Natural killer cell (primary cell): ENCODE results near the gene CPS1. TPM values are rescaled to one million over a fixed set of nuclear protein-coding genes. Genes with fewer than 3 reads are reported as not detected.

Experiments used
- ATAC-seq, 3 donors: fragments of 150-1000 bp in 2 of 3; fragments of 200-7000 bp in 1 of 3; cut with Tn5 transposase; 1 replicate in 1 of 3; 2 replicates in 2 of 3; pipeline ENCODE4 v1.10.0; 2021; ENCODE audit warnings: mild to moderate bottlenecking in 2 of 3, moderate library complexity in 2 of 3
- DNase-seq, 2 donors: peaks; one replicate each; pipeline versions ENCODE4 v3.0.0 to v3.0.0-alpha.2; 2013 to 2021; ENCODE audit warnings: mixed read lengths in 1 of 2
- H3K27ac ChIP-seq: one replicate; pipeline ENCODE4 v1.5.1; 2013; ENCODE audit warnings: mild to moderate bottlenecking, low read length
- H3K27me3 ChIP-seq: one replicate; pipeline ENCODE4 v1.6.1; 2013; ENCODE audit warnings: low read length; ENCODE audit not compliant: control insufficient read depth, insufficient read depth
- H3K36me3 ChIP-seq: one replicate; pipeline ENCODE4 v1.6.1; 2013; ENCODE audit warnings: low read length; ENCODE audit not compliant: control insufficient read depth, insufficient read depth
- H3K4me1 ChIP-seq: one replicate; pipeline ENCODE4 v1.6.1; 2013; ENCODE audit warnings: low read length; ENCODE audit not compliant: control insufficient read depth, insufficient read depth
- H3K4me3 ChIP-seq: one replicate; pipeline ENCODE4 v1.5.1; 2013; ENCODE audit warnings: low read length
- H3K9me3 ChIP-seq: one replicate; pipeline ENCODE4 v1.6.1; 2013; ENCODE audit warnings: low read length; ENCODE audit not compliant: control insufficient read depth, insufficient read depth
- H3K27ac Mint-ChIP-seq, 2 donors: one replicate each; pipeline ENCODE4 v1.8.0; 2022; ENCODE audit warnings: mild to moderate bottlenecking in 2 of 2, mixed read lengths in 2 of 2, moderate library complexity in 1 of 2
- H3K27me3 Mint-ChIP-seq, 2 donors: one replicate each; pipeline ENCODE4 v1.8.0; 2022; ENCODE audit warnings: low read depth in 2 of 2, mixed read lengths in 2 of 2
- H3K36me3 Mint-ChIP-seq: one replicate; pipeline ENCODE4 v1.8.0; 2022; ENCODE audit warnings: mixed read lengths
- H3K4me1 Mint-ChIP-seq, 2 donors: one replicate each; pipeline ENCODE4 v1.8.0; 2022; ENCODE audit warnings: mixed read lengths in 2 of 2
- H3K4me3 Mint-ChIP-seq: one replicate; pipeline ENCODE4 v1.8.0; 2022; ENCODE audit warnings: mild to moderate bottlenecking, moderate library complexity, mixed read lengths
- H3K9me3 Mint-ChIP-seq, 2 donors: one replicate each; pipeline ENCODE4 v1.8.0; 2022; ENCODE audit warnings: mixed read lengths in 2 of 2
- WGBS: methylation state at CpG from one replicate; pipeline ENCODE4 v1.1.7; 2013; ENCODE audit warnings: missing lambda C conversion rate; ENCODE audit not compliant: insufficient coverage; 5-methylcytosine and 5-hydroxymethylcytosine counted together
- intact Hi-C: fragments of 100-400 bp; cut with micrococcal nuclease; formaldehyde crosslinking; loops from one replicate; pipeline ENCODE4 v1.14.2; 2022
- total RNA-seq, 4 donors: library from RNA; stranded (reverse); fragments of 120-200 nt in 1 of 4; gene quantifications; one replicate each; pipeline versions ENCODE4 v1.2.3 to v1.2.4, GENCODE V29; 2013 to 2022
- TF ChIP-seq, protein P1 (sequence below): fragments of 200-600 bp; IDR thresholded peaks from one replicate; pipeline ENCODE4 v1.8.0; 2022; ENCODE audit warnings: antibody characterized with exemption

The CPS1 gene
- total RNA-seq, 3 donors from 2014 or later (not counting 1 experiment from before 2014, with no cell fraction given) = 1.3 TPM; not detected in 2

- Histone ChIP-seq H3K27me3 (peaks cover 2% of the 10 kb centered on the region), H3K27ac (no peak overlapping the region), H3K9me3 (no peaks in the 10 kb centered on the region), H3K4me3 (no peak overlapping the region), H3K36me3 (no peaks in the 10 kb centered on the region), H3K4me1 (no peaks in the 10 kb centered on the region)
- Mint-ChIP-seq H3K4me3 (no peak overlapping the region), H3K4me1 (no peaks in the 10 kb centered on the region), H3K36me3 (no peaks in the 10 kb centered on the region), H3K27ac (no peak overlapping the region), H3K27me3 (no peaks in the 10 kb centered on the region), H3K9me3 (peaks cover 3 to 4% of the 10 kb centered on the region in 2 donors)
- TF ChIP-seq, protein P1, sequence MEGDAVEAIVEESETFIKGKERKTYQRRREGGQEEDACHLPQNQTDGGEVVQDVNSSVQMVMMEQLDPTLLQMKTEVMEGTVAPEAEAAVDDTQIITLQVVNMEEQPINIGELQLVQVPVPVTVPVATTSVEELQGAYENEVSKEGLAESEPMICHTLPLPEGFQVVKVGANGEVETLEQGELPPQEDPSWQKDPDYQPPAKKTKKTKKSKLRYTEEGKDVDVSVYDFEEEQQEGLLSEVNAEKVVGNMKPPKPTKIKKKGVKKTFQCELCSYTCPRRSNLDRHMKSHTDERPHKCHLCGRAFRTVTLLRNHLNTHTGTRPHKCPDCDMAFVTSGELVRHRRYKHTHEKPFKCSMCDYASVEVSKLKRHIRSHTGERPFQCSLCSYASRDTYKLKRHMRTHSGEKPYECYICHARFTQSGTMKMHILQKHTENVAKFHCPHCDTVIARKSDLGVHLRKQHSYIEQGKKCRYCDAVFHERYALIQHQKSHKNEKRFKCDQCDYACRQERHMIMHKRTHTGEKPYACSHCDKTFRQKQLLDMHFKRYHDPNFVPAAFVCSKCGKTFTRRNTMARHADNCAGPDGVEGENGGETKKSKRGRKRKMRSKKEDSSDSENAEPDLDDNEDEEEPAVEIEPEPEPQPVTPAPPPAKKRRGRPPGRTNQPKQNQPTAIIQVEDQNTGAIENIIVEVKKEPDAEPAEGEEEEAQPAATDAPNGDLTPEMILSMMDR = no peak
- 96% methylated on average over 1 of the region's 1 CpG for WGBS
- no peak for DNase-seq
- ATAC-seq = no peak
- intact Hi-C loops = no loop called here
These were observed 21.5 kb upstream of the CPS1 start for GRCh38 chr2:210534879-210535278.

DNA sequence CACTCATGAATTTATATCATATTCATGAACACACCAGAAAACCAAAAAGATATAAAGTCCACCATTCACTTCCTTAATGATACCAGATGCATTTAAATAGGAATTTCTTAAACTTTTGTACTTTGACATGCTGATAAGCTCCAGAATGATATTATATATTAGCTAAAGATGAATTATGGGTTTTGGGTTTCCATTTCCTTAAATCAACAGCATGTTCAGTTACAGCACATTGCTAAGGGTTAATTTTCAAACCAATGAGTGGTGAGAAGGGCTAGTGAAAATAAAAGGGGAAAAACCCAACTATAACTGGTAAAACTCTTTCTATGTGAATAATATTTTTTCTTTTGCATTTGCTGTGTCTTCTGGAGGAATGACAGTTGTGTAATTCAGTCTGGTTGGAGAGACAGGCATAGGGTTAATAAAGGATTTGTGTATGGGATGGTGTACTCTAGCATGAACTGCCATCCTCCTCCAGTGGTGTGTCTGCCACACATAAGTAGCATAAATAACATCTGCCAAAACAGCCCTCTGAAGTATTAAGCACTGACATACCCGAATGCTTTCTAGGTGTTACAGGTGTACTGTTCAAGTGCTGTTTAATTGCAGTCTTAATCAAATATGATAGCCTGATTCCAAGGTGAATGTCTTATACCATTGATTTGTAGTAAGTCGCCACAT is 19.3 kb upstream of the CPS1 start:
- H3K4me3 Mint-ChIP-seq = no peak overlapping the region
- Histone ChIP-seq H3K4me1 (no peaks in the 10 kb centered on the region), H3K27ac (no peak overlapping the region), H3K9me3 (no peaks in the 10 kb centered on the region), H3K4me3 (no peak overlapping the region), H3K36me3 (no peaks in the 10 kb centered on the region), H3K27me3 (peaks cover 2% of the 10 kb centered on the region)
- no peak for DNase-seq
- TF ChIP-seq, protein P1 = no peak
- no peaks in the 10 kb centered on the region for H3K4me1 Mint-ChIP-seq
- peaks cover 0 to 3% of the 10 kb centered on the region in 2 donors for H3K9me3 Mint-ChIP-seq
- intact Hi-C loops = no loop called here
- WGBS = 89% methylated on average over 2 of the region's 2 CpGs
- H3K27ac Mint-ChIP-seq = no peak overlapping the region
- H3K36me3 Mint-ChIP-seq = no peaks in the 10 kb centered on the region
- H3K27me3 Mint-ChIP-seq = no peaks in the 10 kb centered on the region
- ATAC-seq = no peak

DNA sequence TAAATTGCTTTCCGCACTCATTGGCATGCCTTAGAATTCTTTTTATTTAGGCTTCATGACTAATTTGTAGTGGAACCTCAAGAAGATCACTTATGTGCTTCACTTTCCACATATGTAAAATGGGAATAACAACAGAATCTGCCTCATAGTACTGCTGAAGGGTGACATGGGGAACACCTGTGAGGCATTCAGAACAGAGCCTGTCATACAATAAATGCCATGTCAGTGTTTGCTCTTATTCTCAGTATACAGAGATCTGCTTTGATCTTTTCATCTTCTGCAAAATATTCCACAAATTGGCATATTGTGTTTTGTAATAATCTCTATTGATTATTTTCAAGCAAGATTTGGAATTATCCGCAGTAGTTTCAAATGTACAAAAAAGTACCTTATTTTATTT is 17.4 kb upstream of the CPS1 start:
- Histone ChIP-seq H3K27ac (no peak overlapping the region), H3K36me3 (no peaks in the 10 kb centered on the region), H3K27me3 (peaks cover 2% of the 10 kb centered on the region), H3K4me1 (no peaks in the 10 kb centered on the region), H3K9me3 (no peaks in the 10 kb centered on the region), H3K4me3 (no peak overlapping the region)
- Mint-ChIP-seq H3K36me3 (no peaks in the 10 kb centered on the region), H3K4me3 (no peak overlapping the region), H3K9me3 (peaks cover 0 to 3% of the 10 kb centered on the region in 2 donors), H3K27me3 (no peaks in the 10 kb centered on the region), H3K27ac (no peak overlapping the region), H3K4me1 (no peaks in the 10 kb centered on the region)
- intact Hi-C loops = no loop called here
- DNase-seq (no peak), ATAC-seq (no peak)
- WGBS = 100% methylated on average over 1 of the region's 2 CpGs
- TF ChIP-seq, protein P1 = no peak
